NT2/D1 (cell line): ENCODE measurements around the gene CAMK1D.
A peak's percentile ranks its signal among the peaks of the same experiment; 100 is the strongest.
"Not testable (repeated sequence)": the region's sequence is repeated elsewhere in the genome, so short reads cannot be mapped to it uniquely, and the experiment has no call there.

ENCODE experiments used
- DNase-seq: peaks from one replicate; pipeline ENCODE4 v3.0.0-alpha.2; 2011; ENCODE audit warnings: low read depth, low spot score
- H3K27me3 ChIP-seq: 2 replicates; pipeline ENCODE4 v1.6.0; 2011; ENCODE audit warnings: mild to moderate bottlenecking; ENCODE audit not compliant: insufficient read length, insufficient read depth
- H3K36me3 ChIP-seq: 2 replicates; pipeline ENCODE4 v1.6.1; 2011; ENCODE audit warnings: mild to moderate bottlenecking, low read length, mixed read lengths; ENCODE audit not compliant: insufficient read depth, insufficient read length
- H3K4me1 ChIP-seq: 2 replicates; pipeline ENCODE4 v1.5.1; 2011; ENCODE audit not compliant: insufficient read depth, insufficient read length
- H3K4me3 ChIP-seq: 2 replicates; pipeline ENCODE4 v1.5.1; 2011; ENCODE audit warnings: low read depth; ENCODE audit not compliant: insufficient read length
- H3K9ac ChIP-seq: 2 replicates; pipeline ENCODE4 v1.6.0; 2011; ENCODE audit warnings: low read depth; ENCODE audit not compliant: insufficient read length
- H3K9me3 ChIP-seq: 2 replicates; pipeline ENCODE4 v1.5.1; 2011; ENCODE audit warnings: mild to moderate bottlenecking, low read length; ENCODE audit not compliant: insufficient read depth
- SUZ12 ChIP-seq: IDR thresholded peaks from 2 replicates; pipeline ENCODE4 v1.6.1; 2011; ENCODE audit not compliant: insufficient read length, insufficient read depth; ENCODE audit errors: extremely low read depth
- YY1 ChIP-seq: IDR thresholded peaks from 2 replicates; pipeline ENCODE4 v1.6.1; 2011; ENCODE audit not compliant: insufficient read length, insufficient read depth
- ZNF274 ChIP-seq: IDR thresholded peaks from 2 replicates; pipeline ENCODE4 v1.6.1; 2011; ENCODE audit warnings: mild to moderate bottlenecking, low read depth, low read length

The CAMK1D gene

DNA sequence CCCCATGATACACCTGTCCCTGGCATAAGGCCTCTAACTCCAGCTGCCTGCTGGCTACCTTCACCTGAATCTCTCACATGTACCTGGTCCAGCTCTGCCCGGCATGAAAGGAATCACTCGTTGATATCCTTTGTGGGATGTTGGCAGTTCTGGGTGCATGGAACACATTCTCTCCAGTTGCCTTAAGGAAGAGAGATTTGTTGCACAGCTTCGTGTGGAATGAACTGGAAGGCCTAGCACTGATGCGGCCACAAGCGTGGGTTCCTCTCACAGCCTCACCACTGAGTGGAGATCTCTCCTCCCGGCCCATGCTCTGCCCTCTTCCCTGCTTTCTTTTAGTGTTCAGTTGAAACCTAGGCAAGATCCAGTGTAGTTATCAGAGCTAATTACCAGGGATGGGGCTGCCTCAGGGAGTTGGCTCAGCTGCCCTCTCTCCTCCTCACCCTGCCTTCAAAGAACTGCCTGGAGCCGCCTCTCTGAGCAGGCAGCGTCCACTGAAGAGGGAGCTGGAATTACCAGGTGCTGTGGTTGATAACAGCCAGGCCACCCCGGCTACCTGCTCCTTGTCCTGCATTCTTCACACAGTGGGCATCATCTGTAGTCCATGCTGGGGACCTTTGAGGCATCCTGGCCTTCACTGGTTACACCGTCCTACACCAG is 457.9 kb downstream of the CAMK1D start:
- H3K36me3 ChIP-seq: no peaks in the 10 kb centered on the region
- TF ChIP-seq SUZ12: no peak
- TF ChIP-seq YY1: no peak
- TF ChIP-seq ZNF274: no peak

DNA sequence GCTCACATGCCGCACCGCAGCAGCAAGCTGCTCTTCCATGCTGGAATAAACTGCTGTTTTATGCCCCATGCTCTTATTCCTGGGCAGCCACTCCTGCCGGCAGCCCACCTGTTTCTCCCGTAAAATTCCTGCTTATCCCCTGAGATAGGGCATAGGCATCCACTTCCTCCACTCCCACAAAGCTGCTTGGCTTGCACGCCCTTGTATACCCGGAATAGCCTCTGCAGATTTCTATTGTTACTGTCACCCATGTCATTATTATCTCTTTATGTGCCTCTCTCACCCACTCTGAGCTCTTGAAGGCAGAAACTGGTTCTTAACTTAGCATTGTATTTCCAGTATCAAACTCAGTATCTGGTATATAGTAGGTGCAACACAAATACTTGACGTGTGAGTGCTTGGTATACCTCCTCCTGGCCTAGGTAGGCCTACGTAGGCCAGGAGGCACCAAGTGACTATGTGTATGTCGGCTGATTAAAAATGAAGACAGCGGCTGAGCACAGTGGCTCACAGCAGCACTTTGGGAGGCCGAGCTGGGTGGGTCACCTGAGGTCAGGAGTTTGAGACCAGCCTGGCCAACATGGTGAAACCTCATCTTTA is 458.8 kb downstream of the CAMK1D start:
- H3K9me3 ChIP-seq: no peaks in the 10 kb centered on the region
- TF ChIP-seq ZNF274 (no peak), YY1 (no peak), SUZ12 (no peak)
- H3K36me3 ChIP-seq: no peaks in the 10 kb centered on the region
- no peaks in the 10 kb centered on the region for H3K4me1 ChIP-seq
- H3K27me3 ChIP-seq: no peaks in the 10 kb centered on the region
- H3K9ac ChIP-seq: no peak overlapping the region
- H3K4me3 ChIP-seq: no peak overlapping the region
- DNase-seq: no peak

More for the DNA sequence above, 457.9 kb downstream of the CAMK1D start:
- Histone ChIP-seq H3K4me1 (no peaks in the 10 kb centered on the region), H3K4me3 (no peak overlapping the region), H3K9ac (peak overlapping the region; percentile 4), H3K9me3 (no peaks in the 10 kb centered on the region), H3K27me3 (no peaks in the 10 kb centered on the region)
- DNase-seq: no peak

DNA sequence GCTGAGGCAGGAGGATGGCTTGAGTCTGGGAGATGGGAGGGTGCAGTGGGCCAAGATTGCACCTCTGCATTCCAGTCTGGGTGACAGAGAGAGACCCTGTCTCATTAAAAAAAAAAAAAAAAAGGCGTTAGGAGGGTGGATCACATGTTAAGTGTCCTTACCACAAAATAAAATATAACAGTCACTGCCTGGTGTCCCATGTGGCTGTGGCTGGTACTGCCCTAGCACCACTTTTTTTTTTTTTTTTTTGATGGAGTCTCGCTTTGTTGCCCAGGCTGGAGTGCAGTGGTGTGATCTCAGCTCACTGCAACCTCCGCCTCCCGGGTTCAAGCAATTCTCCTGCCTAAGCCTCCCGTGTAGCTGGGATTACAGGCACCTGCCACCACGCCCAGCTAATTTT is 460.7 kb downstream of the CAMK1D start:
- not testable (repeated sequence) for DNase-seq, H3K27me3 ChIP-seq, H3K9me3 ChIP-seq, H3K36me3 ChIP-seq, H3K4me1 ChIP-seq, H3K9ac ChIP-seq, H3K4me3 ChIP-seq

DNA sequence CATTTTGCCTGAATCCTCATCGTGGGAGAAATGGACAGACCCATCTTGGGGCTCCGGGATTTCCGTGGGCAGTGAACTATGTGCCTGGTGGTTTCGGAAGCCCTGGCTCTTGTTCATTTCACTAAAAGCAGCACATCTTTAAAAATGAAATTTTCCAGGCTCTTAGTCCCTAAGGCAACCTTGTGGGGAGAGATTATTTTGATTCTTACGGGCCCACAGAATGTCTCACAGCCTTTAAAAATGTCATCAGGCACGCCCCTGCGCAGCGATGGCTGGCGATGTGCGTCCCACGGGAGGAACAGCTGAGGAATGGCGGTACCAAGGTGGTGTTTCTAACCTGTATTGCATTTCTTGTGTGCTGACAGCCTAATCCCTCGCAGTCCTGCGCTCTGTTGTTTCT is 462.5 kb downstream of the CAMK1D start:
- Histone ChIP-seq H3K36me3 (no peaks in the 10 kb centered on the region), H3K4me1 (no peaks in the 10 kb centered on the region), H3K9me3 (no peaks in the 10 kb centered on the region), H3K27me3 (no peaks in the 10 kb centered on the region), H3K4me3 (no peak overlapping the region), H3K9ac (no peak overlapping the region)
- no peak for DNase-seq
- no peak for TF ChIP-seq ZNF274
- no peak for TF ChIP-seq SUZ12
- no peak for TF ChIP-seq YY1

DNA sequence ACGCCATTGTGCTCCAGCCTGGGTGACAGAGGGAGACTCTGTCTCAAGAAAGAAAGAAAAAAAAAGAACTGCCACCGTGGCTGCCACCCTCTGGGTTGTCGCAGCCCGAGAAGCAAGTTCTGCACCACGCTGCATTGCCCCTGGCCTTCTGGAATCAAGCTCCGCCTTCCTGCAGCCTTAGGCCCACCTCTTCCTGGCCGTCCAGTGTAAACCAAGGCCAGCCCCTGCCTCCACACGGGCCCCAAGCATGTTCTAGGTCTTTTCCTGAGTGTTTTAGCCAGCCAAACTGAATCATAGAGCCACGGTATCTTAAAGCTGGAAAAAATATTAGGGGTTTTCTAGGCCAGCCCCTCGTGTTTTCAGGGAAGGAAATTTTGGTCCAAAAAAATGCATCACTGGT is 463.2 kb downstream of the CAMK1D start:
- H3K9ac ChIP-seq: no peak overlapping the region
- TF ChIP-seq ZNF274: no peak
- no peak for TF ChIP-seq YY1
- no peak for TF ChIP-seq SUZ12
- no peaks in the 10 kb centered on the region for H3K36me3 ChIP-seq
- no peaks in the 10 kb centered on the region for H3K27me3 ChIP-seq
- H3K9me3 ChIP-seq: no peaks in the 10 kb centered on the region; the same call in 1 of the 2 replicates
- no peak for DNase-seq
- H3K4me3 ChIP-seq: no peak overlapping the region
- H3K4me1 ChIP-seq: no peaks in the 10 kb centered on the region

DNA sequence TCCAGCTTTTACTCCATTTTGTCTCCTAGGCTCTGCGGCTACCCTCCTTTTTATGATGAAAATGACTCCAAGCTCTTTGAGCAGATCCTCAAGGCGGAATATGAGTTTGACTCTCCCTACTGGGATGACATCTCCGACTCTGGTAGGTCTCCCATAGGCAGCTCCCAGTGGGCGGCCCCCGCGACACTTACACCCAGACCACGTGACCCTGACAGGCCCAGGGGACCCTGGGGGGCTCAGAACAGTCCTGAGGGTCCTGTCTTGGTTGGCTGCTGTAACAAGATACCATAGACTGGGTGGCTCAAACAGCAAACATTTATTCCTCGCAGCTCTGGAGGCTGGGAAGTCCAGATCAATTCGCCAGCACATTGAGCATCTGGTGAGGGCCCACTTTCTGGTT is 464.8 kb downstream of the CAMK1D start:
- no peak overlapping the region for H3K9ac ChIP-seq
- no peaks in the 10 kb centered on the region for H3K4me1 ChIP-seq
- H3K36me3 ChIP-seq: no peaks in the 10 kb centered on the region
- TF ChIP-seq ZNF274 (no peak), SUZ12 (no peak), YY1 (no peak)
- DNase-seq: no peak
- no peaks in the 10 kb centered on the region; the same call in 1 of the 2 replicates for H3K9me3 ChIP-seq
- no peak overlapping the region for H3K4me3 ChIP-seq
- H3K27me3 ChIP-seq: no peaks in the 10 kb centered on the region

DNA sequence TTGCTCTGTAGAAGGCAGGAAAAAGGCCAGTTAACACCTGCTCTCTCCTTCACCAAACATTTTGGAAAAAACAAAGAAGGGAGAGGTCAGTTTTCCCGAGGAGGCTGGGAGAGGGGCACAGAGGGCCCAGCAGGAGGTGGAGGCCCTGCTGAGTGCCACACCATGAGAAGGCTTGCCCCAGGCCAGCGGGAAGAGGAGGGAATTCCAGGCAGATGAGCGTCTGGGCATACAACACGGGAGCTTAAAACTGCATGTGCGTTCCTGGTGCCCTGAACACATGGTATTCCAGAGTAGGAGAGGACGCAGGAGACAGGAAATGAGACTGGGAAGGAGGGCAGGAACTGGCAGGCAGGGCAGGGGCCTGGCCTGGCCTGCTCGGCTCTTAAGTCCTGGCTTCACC is 469.7 kb downstream of the CAMK1D start:
- Histone ChIP-seq H3K36me3 (no peaks in the 10 kb centered on the region), H3K9me3 (no peaks in the 10 kb centered on the region; the same call in 1 of the 2 replicates), H3K4me3 (no peak overlapping the region), H3K27me3 (no peaks in the 10 kb centered on the region), H3K9ac (no peak overlapping the region), H3K4me1 (peaks cover 4% of the 10 kb centered on the region)
- TF ChIP-seq ZNF274 (no peak), SUZ12 (no peak), YY1 (no peak)
- no peak for DNase-seq
